Endodermal cell (in vitro differentiated cells): ENCODE results near the gene KIDINS220. TPM values are rescaled to one million over a fixed set of nuclear protein-coding genes. Genes with fewer than 3 reads are reported as not detected.

Experiments
- DNase-seq: peaks from one replicate; pipeline ENCODE4 v3.0.0-alpha.2; 2017
- H3K27ac ChIP-seq: 2 replicates; pipeline ENCODE4 v1.5.1; 2013; ENCODE audit warnings: mild to moderate bottlenecking, low read depth, low read length, moderate library complexity
- H3K27me3 ChIP-seq: 2 replicates; pipeline ENCODE4 v1.6.1; 2013; ENCODE audit warnings: mild to moderate bottlenecking, low read length, moderate library complexity; ENCODE audit not compliant: insufficient read depth, control insufficient read depth, poor library complexity, severe bottlenecking
- H3K36me3 ChIP-seq: 2 replicates; pipeline ENCODE4 v1.7.0; 2013; ENCODE audit warnings: mild to moderate bottlenecking, low read length, moderate library complexity; ENCODE audit not compliant: control insufficient read depth, insufficient read depth
- H3K4me1 ChIP-seq: one replicate; pipeline ENCODE4 v1.7.0; 2013; ENCODE audit warnings: low read length; ENCODE audit not compliant: control insufficient read depth, insufficient read depth
- H3K4me3 ChIP-seq: 2 replicates; pipeline ENCODE4 v1.5.1; 2013; ENCODE audit warnings: mild to moderate bottlenecking, low read length, moderate library complexity
- H3K9ac ChIP-seq: 2 replicates; pipeline ENCODE4 v1.6.1; 2013; ENCODE audit warnings: mild to moderate bottlenecking, low read length, moderate library complexity; ENCODE audit not compliant: poor library complexity, severe bottlenecking; ENCODE audit errors: extremely low read depth
- H3K9me3 ChIP-seq: 2 replicates; pipeline ENCODE4 v1.6.1; 2013; ENCODE audit warnings: mild to moderate bottlenecking, low read length, moderate library complexity; ENCODE audit not compliant: control insufficient read depth
- H3K27ac Mint-ChIP-seq: 2 replicates; pipeline ENCODE4 v1.8.0; 2020; ENCODE audit warnings: mixed read lengths
- H3K27me3 Mint-ChIP-seq: 2 replicates; pipeline ENCODE4 v1.8.0; 2021; ENCODE audit warnings: mild to moderate bottlenecking, mixed read lengths; ENCODE audit not compliant: insufficient read depth
- H3K36me3 Mint-ChIP-seq: 2 replicates; pipeline ENCODE4 v1.8.0; 2020; ENCODE audit warnings: low read depth, mixed read lengths
- H3K4me1 Mint-ChIP-seq: 2 replicates; pipeline ENCODE4 v1.8.0; 2020; ENCODE audit warnings: mixed read lengths
- H3K4me3 Mint-ChIP-seq: 2 replicates; pipeline ENCODE4 v1.8.0; 2020; ENCODE audit warnings: mild to moderate bottlenecking, moderate library complexity, mixed read lengths
- H3K9me3 Mint-ChIP-seq: 2 replicates; pipeline ENCODE4 v1.8.0; 2020; ENCODE audit warnings: mild to moderate bottlenecking, mixed read lengths
- CTCF ChIP-seq: fragments of 200-600 bp; sonication (generic); conservative IDR thresholded peaks from 2 replicates; pipeline ENCODE4 v1.5.0; 2021; ENCODE audit warnings: antibody characterized with exemption, mild to moderate bottlenecking
- WGBS, 2 experiments: methylation state at CpG; one replicate each; pipeline versions ENCODE4 v1.1.5 to v1.1.7; 2013; ENCODE audit warnings: missing lambda C conversion rate in 2 of 2, mixed read lengths in 1 of 2; ENCODE audit not compliant: insufficient coverage in 1 of 2, insufficient read length in 1 of 2; 5-methylcytosine and 5-hydroxymethylcytosine counted together
- total RNA-seq, 2 donors: library from RNA; stranded (reverse); fragmentation: NEBNext Ultra II Directional in 1 of 2; extraction: Animal tissue kit (Norgen Biotek cat#: 25700) in 1 of 2; gene quantifications; 2 replicates in 1 of 2; 3 replicates in 1 of 2; pipeline ENCODE4 v1.2.1, GENCODE V29; 2021

Gene KIDINS220
- total RNA-seq, 2 donors from 2014 or later, result 33.8 to 35.2 TPM

- no peaks in the 10 kb centered on the region for H3K27me3 Mint-ChIP-seq
- H3K36me3 Mint-ChIP-seq, result peaks cover 48% of the 10 kb centered on the region
- Histone ChIP-seq H3K9me3 (no peaks in the 10 kb centered on the region), H3K9ac (no peak overlapping the region), H3K36me3 (peaks cover 49% of the 10 kb centered on the region), H3K4me3 (no peak overlapping the region), H3K4me1 (peaks cover 4% of the 10 kb centered on the region), H3K27me3 (no peaks in the 10 kb centered on the region), H3K27ac (no peak overlapping the region)
- no peak for TF ChIP-seq CTCF
- WGBS, 2 experiments, result 95 to 99% methylated on average over 5 to 6 of the region's 6 CpGs
- H3K4me1 Mint-ChIP-seq, result peaks cover 5% of the 10 kb centered on the region
- no peak for DNase-seq
- no peaks in the 10 kb centered on the region for H3K9me3 Mint-ChIP-seq
- no peak overlapping the region for H3K4me3 Mint-ChIP-seq
- H3K27ac Mint-ChIP-seq, result peak overlapping the region; percentile 26
Observed at GRCh38 chr2:8805278-8806210, 31.9 kb downstream of the KIDINS220 start.

- TF ChIP-seq CTCF, result no peak
- DNase-seq, result no peak
- Histone ChIP-seq H3K9me3 (no peaks in the 10 kb centered on the region), H3K36me3 (peaks cover 49% of the 10 kb centered on the region), H3K9ac (no peak overlapping the region), H3K27ac (no peak overlapping the region), H3K27me3 (no peaks in the 10 kb centered on the region), H3K4me1 (peaks cover 4% of the 10 kb centered on the region), H3K4me3 (no peak overlapping the region)
- Mint-ChIP-seq H3K36me3 (peaks cover 47% of the 10 kb centered on the region), H3K27ac (no peak overlapping the region), H3K4me1 (peaks cover 5% of the 10 kb centered on the region), H3K4me3 (no peak overlapping the region), H3K9me3 (no peaks in the 10 kb centered on the region), H3K27me3 (no peaks in the 10 kb centered on the region)
- 96 to 100% methylated on average over 2 to 3 of the region's 3 CpGs for WGBS, 2 experiments
Observed at GRCh38 chr2:8803658-8804379, 33.6 kb downstream of the KIDINS220 start.

- peaks cover 49% of the 10 kb centered on the region for H3K36me3 Mint-ChIP-seq
- Histone ChIP-seq H3K9ac (no peak overlapping the region), H3K27me3 (no peaks in the 10 kb centered on the region), H3K27ac (no peak overlapping the region), H3K9me3 (no peaks in the 10 kb centered on the region), H3K4me1 (peaks cover 4% of the 10 kb centered on the region), H3K36me3 (peaks cover 60% of the 10 kb centered on the region), H3K4me3 (no peak overlapping the region)
- H3K9me3 Mint-ChIP-seq, result no peaks in the 10 kb centered on the region
- peak; percentile 38 for TF ChIP-seq CTCF
- no peak overlapping the region for H3K4me3 Mint-ChIP-seq
- H3K27ac Mint-ChIP-seq, result no peak overlapping the region
- 93 to 98% methylated on average over 3 of the region's 3 CpGs for WGBS, 2 experiments
- no peak for DNase-seq
- peaks cover 5% of the 10 kb centered on the region for H3K4me1 Mint-ChIP-seq
- H3K27me3 Mint-ChIP-seq, result no peaks in the 10 kb centered on the region
Observed at GRCh38 chr2:8802741-8803140, 34.7 kb downstream of the KIDINS220 start.
